Endothelial cell of umbilical vein (primary cell): ENCODE measurements around the gene KIR2DL1. TPM values are rescaled to one million over a fixed set of nuclear protein-coding genes. Genes with fewer than 3 reads are reported as not detected.
"Not testable (repeated sequence)": the region's sequence is repeated elsewhere in the genome, so short reads cannot be mapped to it uniquely, and the experiment has no call there.

Experiments used
- BruUV-seq: library from RNA; stranded (reverse); fragments of 400-500 nt; replicated peaks from 2 replicates; lab custom pipeline; 2021; lab: Mats Ljungman, UMichigan
- CTCF ChIA-PET: fragments of 300-600, 350-600 bp; sonication (Branson Sonifier 250); formaldehyde crosslinking; loops from one replicate; lab custom pipeline; 2021; ENCODE audit warnings: antibody characterized with exemption, inconsistent platforms; lab: Charles Lee
- POLR2A ChIA-PET: fragments of 300-600, 350-600 bp; sonication (Branson Sonifier 250); formaldehyde crosslinking; loops from one replicate; lab custom pipeline; 2021; ENCODE audit warnings: antibody characterized with exemption, inconsistent platforms; lab: Charles Lee
- DNase-seq: peaks from one replicate; pipeline ENCODE4 v3.0.0-alpha.2; 2011; ENCODE audit warnings: low read depth, low spot score
- FAIRE-seq: peaks from 2 replicates; lab custom pipeline; 2011; peaks lifted over from hg19 to GRCh38; lab: Jason Lieb, UNC
- H2AFZ ChIP-seq: 2 replicates; pipeline ENCODE4 v1.6.0; 2012; ENCODE audit warnings: low read depth, low read length, control low read depth, inconsistent platforms
- H3K27ac ChIP-seq: 2 replicates; pipeline ENCODE4 v1.5.1; 2011; ENCODE audit warnings: low read depth, mild to moderate bottlenecking, control low read depth, low read length, moderate library complexity; ENCODE audit not compliant: insufficient read depth
- H3K27me3 ChIP-seq, 2 experiments: 2 replicates each; pipeline versions ENCODE4 v1.6.0 to v1.6.1; 2011; ENCODE audit warnings: low read length in 2 of 2, mixed read lengths in 1 of 2; ENCODE audit not compliant: control insufficient read depth in 2 of 2, insufficient read depth in 2 of 2
- H3K36me3 ChIP-seq, 2 experiments: 2 replicates in 1 of 2; 3 replicates in 1 of 2; pipeline ENCODE4 v1.5.1; 2011; ENCODE audit warnings: low read length in 2 of 2, mild to moderate bottlenecking in 1 of 2, moderate library complexity in 1 of 2; ENCODE audit not compliant: control insufficient read depth in 2 of 2, insufficient read depth in 2 of 2; ENCODE audit errors: extremely low read depth in 1 of 2
- H3K4me1 ChIP-seq: 3 replicates; pipeline ENCODE4 v1.5.1; 2011; ENCODE audit warnings: mild to moderate bottlenecking, low read length; ENCODE audit not compliant: control insufficient read depth, insufficient read depth; ENCODE audit errors: extremely low read depth
- H3K4me2 ChIP-seq: 2 replicates; pipeline ENCODE4 v1.6.1; 2011; ENCODE audit warnings: low read length, control low read depth, mixed read lengths; ENCODE audit not compliant: insufficient read depth
- H3K4me3 ChIP-seq, 3 experiments: fragments of 200-600 bp in 1 of 3; sonication (generic), shearing (Covaris generic) in 1 of 3; replicated peaks in 1 of 3; 2 replicates each; pipeline ENCODE4 v1.5.1; 2011 to 2016; ENCODE audit warnings: control low read depth in 3 of 3, low read length in 3 of 3, mild to moderate bottlenecking in 2 of 3, inconsistent platforms in 1 of 3, low read depth in 1 of 3, moderate library complexity in 1 of 3; ENCODE audit not compliant: insufficient read depth in 1 of 3
- H3K79me2 ChIP-seq: 2 replicates; pipeline ENCODE4 v1.6.0; 2012; ENCODE audit warnings: low read length, inconsistent platforms; ENCODE audit not compliant: control insufficient read depth, insufficient read depth
- H3K9ac ChIP-seq: replicated peaks from 2 replicates; pipeline ENCODE3; 2011; ENCODE audit warnings: low read length, control low read depth; ENCODE audit not compliant: insufficient read depth; ENCODE audit errors: extremely low read depth
- H3K9me1 ChIP-seq: replicated peaks from 3 replicates; pipeline ENCODE4 v1.6.0; 2011; ENCODE audit warnings: mild to moderate bottlenecking, low read length; ENCODE audit not compliant: control insufficient read depth, insufficient read depth; ENCODE audit errors: extremely low read depth
- H3K9me3 ChIP-seq: replicated peaks from 2 replicates; pipeline ENCODE4 v1.5.1; 2012; ENCODE audit warnings: low read length, inconsistent platforms; ENCODE audit not compliant: control insufficient read depth, insufficient read depth
- H4K20me1 ChIP-seq: replicated peaks from 2 replicates; pipeline ENCODE3; 2011; ENCODE audit warnings: mild to moderate bottlenecking, low read length; ENCODE audit not compliant: control insufficient read depth, insufficient read depth; ENCODE audit errors: extremely low read depth
- CTCF ChIP-seq, 2 donors: IDR thresholded peaks; 1 replicate in 1 of 2; 2 replicates in 1 of 2; pipeline ENCODE4 v1.5.1; 2011; ENCODE audit warnings: low read length in 2 of 2, mild to moderate bottlenecking in 2 of 2, moderate library complexity in 2 of 2, control low read depth in 1 of 2, inconsistent platforms in 1 of 2, low read depth in 1 of 2; ENCODE audit not compliant: insufficient read depth in 1 of 2; ENCODE audit errors: extremely low read depth in 1 of 2
- EZH2 ChIP-seq: IDR thresholded peaks from 2 replicates; pipeline ENCODE4 v1.6.1; 2012; ENCODE audit warnings: borderline replicate concordance, low read depth, mild to moderate bottlenecking, moderate library complexity, low read length, inconsistent platforms; ENCODE audit not compliant: severe bottlenecking
- FOS ChIP-seq: IDR thresholded peaks from 2 replicates; pipeline ENCODE4 v1.6.1; 2011; ENCODE audit warnings: mild to moderate bottlenecking, low read length, moderate library complexity, borderline replicate concordance; ENCODE audit not compliant: insufficient read depth
- GATA2 ChIP-seq: IDR thresholded peaks from 2 replicates; pipeline ENCODE4 v1.7.0; 2011; ENCODE audit warnings: low read depth, mild to moderate bottlenecking, moderate library complexity, mixed read lengths, low read length; ENCODE audit not compliant: insufficient read length, insufficient read depth
- JUN ChIP-seq: IDR thresholded peaks from 2 replicates; pipeline ENCODE4 v1.6.1; 2011; ENCODE audit warnings: borderline replicate concordance, low read depth; ENCODE audit not compliant: insufficient read length, insufficient read depth
- MAX ChIP-seq: IDR thresholded peaks from 2 replicates; pipeline ENCODE4 v1.6.1; 2011; ENCODE audit not compliant: insufficient read depth, insufficient read length
- MYC ChIP-seq: IDR thresholded peaks from one replicate; pipeline ENCODE4 v1.6.1; 2011; ENCODE audit warnings: mild to moderate bottlenecking, low read depth, low read length
- POLR2A ChIP-seq: IDR thresholded peaks from 2 replicates; pipeline ENCODE4 v1.6.1; 2012; ENCODE audit warnings: low read depth, mild to moderate bottlenecking, control low read depth, low read length
- POLR2AphosphoS5 ChIP-seq: IDR thresholded peaks from 2 replicates; pipeline ENCODE4 v1.6.1; 2012; ENCODE audit warnings: low read depth, mild to moderate bottlenecking, control low read depth, low read length, moderate library complexity; ENCODE audit not compliant: insufficient read depth
- dilution Hi-C: fragments of 300-500 bp; cut with MboI; formaldehyde crosslinking; loops from one replicate; pipeline ENCODE4 v1.15.0; 2019; ENCODE audit warnings: low sequenced_read_pairs; ENCODE audit not compliant: extremely low pct_ligation_motif_present
- intact Hi-C: fragments of 100-400 bp; cut with micrococcal nuclease; formaldehyde crosslinking; loops from one replicate; pipeline ENCODE4 v1.10.0; 2022
- polyA plus RNA-seq, 4 experiments: library from polyadenylated mRNA; depleted of rRNA in 3 of 4; stranded (reverse) in 3 of 4; unstranded in 1 of 4; fragments of >200 nt; gene quantifications; 2 replicates each; pipeline versions ENCODE4 v1.2.1 to v1.2.3, GENCODE V29; 2011 to 2012; ENCODE audit warnings: missing spikeins in 1 of 4
- total RNA-seq: library from RNA; stranded (reverse); gene quantifications from 2 replicates; pipeline ENCODE4 v1.2.3, GENCODE V29; 2021

Gene KIR2DL1
- total and polyA plus RNA-seq, 2 donors (not counting 3 experiments of a cell fraction or from before 2014, with no cell fraction given) = not detected

GRCh38 chr19:54788154-54788553 lies 18.6 kb downstream of the KIR2DL1 start:
- H3K9ac ChIP-seq, intact Hi-C loops, H3K27ac ChIP-seq, H2AFZ ChIP-seq, H3K79me2 ChIP-seq, H3K27me3 ChIP-seq, CTCF ChIA-PET, H3K4me1 ChIP-seq, POLR2A ChIA-PET, H3K36me3 ChIP-seq, dilution Hi-C loops, DNase-seq, H3K9me3 ChIP-seq, H4K20me1 ChIP-seq, H3K9me1 ChIP-seq, H3K4me3 ChIP-seq, BruUV-seq, FAIRE-seq, H3K4me2 ChIP-seq: not testable (repeated sequence)

GRCh38 chr19:54790711-54791110 lies 21.1 kb downstream of the KIR2DL1 start:
- FAIRE-seq = no peak
- no peak for DNase-seq
- H3K9me3 ChIP-seq = no peaks in the 10 kb centered on the region
- ChIA-PET CTCF (no interaction called here), POLR2A (no interaction called here)
- no peak overlapping the region for H3K4me3 ChIP-seq
- no peaks in the 10 kb centered on the region for H3K4me1 ChIP-seq
- no TSS peak for BruUV-seq
- no peak overlapping the region for H3K9ac ChIP-seq
- no peak overlapping the region for H2AFZ ChIP-seq
- TF ChIP-seq MYC = no peak
- H3K79me2 ChIP-seq = no peaks in the 10 kb centered on the region
- no peaks in the 10 kb centered on the region for H3K27me3 ChIP-seq
- H3K9me1 ChIP-seq = no peaks in the 10 kb centered on the region
- intact Hi-C loops = no loop called here
- no peak overlapping the region for H3K27ac ChIP-seq
- H3K36me3 ChIP-seq = no peaks in the 10 kb centered on the region
- dilution Hi-C loops = no loop called here
- H3K4me2 ChIP-seq = no peak overlapping the region
- H4K20me1 ChIP-seq = no peaks in the 10 kb centered on the region

GRCh38 chr19:54791476-54791875 lies 21.9 kb downstream of the KIR2DL1 start:
- FAIRE-seq = no peak
- dilution Hi-C loops = no loop called here

More at GRCh38 chr19:54791476-54791875, 21.9 kb downstream of the KIR2DL1 start:
- no peak for TF ChIP-seq EZH2
- no peak for TF ChIP-seq POLR2A
- no peak for TF ChIP-seq GATA2
- TF ChIP-seq CTCF (IDR thresholded peaks at IDR 0.05; ENCODE audit: extremely low read depth in 1 of 2, insufficient read depth in 1 of 2, low read depth in 1 of 2, low read length in 2 of 2) = no peak
- TF ChIP-seq JUN = no peak
- TF ChIP-seq MYC = no peak
- no peak for TF ChIP-seq MAX
- no peak for TF ChIP-seq FOS
- no peak for TF ChIP-seq POLR2AphosphoS5
- BruUV-seq = no TSS peak
- H3K36me3 ChIP-seq = no peaks in the 10 kb centered on the region
- H3K4me2 ChIP-seq = no peak overlapping the region
- no peaks in the 10 kb centered on the region for H4K20me1 ChIP-seq
- no peak overlapping the region for H3K4me3 ChIP-seq
- ChIA-PET CTCF (no interaction called here), POLR2A (no interaction called here)
- no peak overlapping the region for H3K9ac ChIP-seq
- no peaks in the 10 kb centered on the region for H3K4me1 ChIP-seq
- H3K9me1 ChIP-seq = no peaks in the 10 kb centered on the region
- no peak overlapping the region for H2AFZ ChIP-seq
- H3K27ac ChIP-seq = no peak overlapping the region
- no peaks in the 10 kb centered on the region for H3K79me2 ChIP-seq
- H3K9me3 ChIP-seq = no peaks in the 10 kb centered on the region
- no peak for DNase-seq
- intact Hi-C loops = no loop called here
- no peaks in the 10 kb centered on the region for H3K27me3 ChIP-seq
